ENCODE data around the gene RAB13. TPM values are rescaled to one million over a fixed set of nuclear protein-coding genes. Genes with fewer than 3 reads are reported as not detected.
A peak's percentile ranks its signal among the peaks of the same experiment; 100 is the strongest.
"Not testable (repeated sequence)": the region's sequence is repeated elsewhere in the genome, so short reads cannot be mapped to it uniquely, and the experiment has no call there.

The RAB13 gene
- total and polyA plus RNA-seq, 2 donors (not counting 3 experiments of a cell fraction or from before 2014, with no cell fraction given) = 76.0 to 124 TPM

- H3K4me1 ChIP-seq (ENCODE audit: control insufficient read depth, extremely low read depth, insufficient read depth, low read length) = peaks cover 19% of the 10 kb centered on the region
Measured at GRCh38 chr1:153984123-153984894, 1.8 kb downstream of the RAB13 start.

GRCh38 chr1:153981735-153982134 is 4.4 kb downstream of the RAB13 start:
- not testable (repeated sequence) for FAIRE-seq

More at GRCh38 chr1:153984123-153984894, 1.8 kb downstream of the RAB13 start:
- BruUV-seq (replicated peaks) = no TSS peak
- POLR2A ChIA-PET = no interaction called here
- Histone ChIP-seq H2AFZ (ENCODE audit: low read depth, low read length) (no peak overlapping the region), H3K79me2 (ENCODE audit: control insufficient read depth, insufficient read depth, low read length) (peaks cover 16% of the 10 kb centered on the region), H3K4me3 (replicated peaks in 1 of 3; ENCODE audit: insufficient read depth in 1 of 3, low read depth in 1 of 3, low read length in 3 of 3) (peak overlapping the region in 1 of 3 experiments; percentile 81), H3K27me3 (ENCODE audit: control insufficient read depth in 2 of 2, insufficient read depth in 2 of 2, low read length in 2 of 2) (no peaks in the 10 kb centered on the region), H3K9me3 (replicated peaks; ENCODE audit: control insufficient read depth, insufficient read depth, low read length) (no peaks in the 10 kb centered on the region), H3K9me1 (replicated peaks; ENCODE audit: control insufficient read depth, extremely low read depth, insufficient read depth, low read length) (no peaks in the 10 kb centered on the region), H3K4me2 (ENCODE audit: insufficient read depth, low read length) (peak overlapping the region; percentile 91), H3K36me3 (ENCODE audit: control insufficient read depth in 2 of 2, extremely low read depth in 1 of 2, insufficient read depth in 2 of 2, low read length in 2 of 2) (peaks cover 5 to 10% of the 10 kb centered on the region in 2 experiments), H3K27ac (ENCODE audit: insufficient read depth, low read depth, low read length) (no peak overlapping the region), H3K9ac (replicated peaks; ENCODE audit: extremely low read depth, insufficient read depth, low read length) (no peak overlapping the region), H4K20me1 (replicated peaks; ENCODE audit: control insufficient read depth, extremely low read depth, insufficient read depth, low read length) (no peaks in the 10 kb centered on the region)
- DNase-seq (ENCODE audit: low read depth, low spot score) = no peak
- FAIRE-seq = no peak
- intact Hi-C loops (cut with micrococcal nuclease) (no loop called here), dilution Hi-C loops (cut with MboI; ENCODE audit: extremely low pct_ligation_motif_present, low sequenced_read_pairs) (no loop called here)
- TF ChIP-seq MAX (IDR thresholded peaks at IDR 0.05; ENCODE audit: insufficient read depth, insufficient read length) (no peak), POLR2AphosphoS5 (IDR thresholded peaks at IDR 0.05; ENCODE audit: insufficient read depth, low read depth, low read length) (no peak), MYC (IDR thresholded peaks at IDR 0.05; ENCODE audit: low read depth, low read length) (no peak), GATA2 (IDR thresholded peaks at IDR 0.05; ENCODE audit: insufficient read depth, insufficient read length, low read depth, low read length) (no peak), CTCF (IDR thresholded peaks at IDR 0.05; ENCODE audit: extremely low read depth in 1 of 2, insufficient read depth in 1 of 2, low read depth in 1 of 2, low read length in 2 of 2) (no peak), EZH2 (IDR thresholded peaks at IDR 0.05; ENCODE audit: borderline replicate concordance, low read depth, low read length, severe bottlenecking) (no peak), FOS (IDR thresholded peaks at IDR 0.05; ENCODE audit: borderline replicate concordance, insufficient read depth, low read length) (no peak)
- CTCF ChIA-PET = interaction anchor here (0.7 to 2.2 kb wide), 2 partner anchors 10 to 38 kb away, joined by 3 to 9 read pairs; partner anchors contain the start of gene DENND4B

GRCh38 chr1:153979091-153979490 is 7.0 kb downstream of the RAB13 start:
- H3K9me1 ChIP-seq (replicated peaks; ENCODE audit: control insufficient read depth, extremely low read depth, insufficient read depth, low read length); intact Hi-C loops (cut with micrococcal nuclease); H3K4me2 ChIP-seq (ENCODE audit: insufficient read depth, low read length); dilution Hi-C loops (cut with MboI; ENCODE audit: extremely low pct_ligation_motif_present, low sequenced_read_pairs); H3K9ac ChIP-seq (replicated peaks; ENCODE audit: extremely low read depth, insufficient read depth, low read length); H4K20me1 ChIP-seq (replicated peaks; ENCODE audit: control insufficient read depth, extremely low read depth, insufficient read depth, low read length); H3K4me1 ChIP-seq (ENCODE audit: control insufficient read depth, extremely low read depth, insufficient read depth, low read length); H3K27me3 ChIP-seq (ENCODE audit: control insufficient read depth in 2 of 2, insufficient read depth in 2 of 2, low read length in 2 of 2); POLR2A ChIA-PET; H3K4me3 ChIP-seq (replicated peaks in 1 of 3; ENCODE audit: insufficient read depth in 1 of 3, low read depth in 1 of 3, low read length in 3 of 3); H3K9me3 ChIP-seq (replicated peaks; ENCODE audit: control insufficient read depth, insufficient read depth, low read length); FAIRE-seq; DNase-seq (ENCODE audit: low read depth, low spot score); H3K27ac ChIP-seq (ENCODE audit: insufficient read depth, low read depth, low read length); H2AFZ ChIP-seq (ENCODE audit: low read depth, low read length); BruUV-seq (replicated peaks): not testable (repeated sequence)
- CTCF ChIA-PET = interaction anchor here (3.9 kb wide), 1 partner anchor 16 kb away, joined by 21 read pairs; the partner anchor contains the start of gene SLC39A1
- Histone ChIP-seq H3K79me2 (ENCODE audit: control insufficient read depth, insufficient read depth, low read length) (peaks cover 17% of the 10 kb centered on the region), H3K36me3 (ENCODE audit: control insufficient read depth in 2 of 2, extremely low read depth in 1 of 2, insufficient read depth in 2 of 2, low read length in 2 of 2) (peaks cover 8 to 18% of the 10 kb centered on the region in 2 experiments)

More at GRCh38 chr1:153981735-153982134, 4.4 kb downstream of the RAB13 start:
- intact Hi-C loops (cut with micrococcal nuclease); H3K9me1 ChIP-seq (replicated peaks; ENCODE audit: control insufficient read depth, extremely low read depth, insufficient read depth, low read length); H3K36me3 ChIP-seq (ENCODE audit: control insufficient read depth in 2 of 2, extremely low read depth in 1 of 2, insufficient read depth in 2 of 2, low read length in 2 of 2); H3K9me3 ChIP-seq (replicated peaks; ENCODE audit: control insufficient read depth, insufficient read depth, low read length); H3K4me3 ChIP-seq (replicated peaks in 1 of 3; ENCODE audit: insufficient read depth in 1 of 3, low read depth in 1 of 3, low read length in 3 of 3); dilution Hi-C loops (cut with MboI; ENCODE audit: extremely low pct_ligation_motif_present, low sequenced_read_pairs); H3K4me2 ChIP-seq (ENCODE audit: insufficient read depth, low read length); H3K27ac ChIP-seq (ENCODE audit: insufficient read depth, low read depth, low read length); H3K9ac ChIP-seq (replicated peaks; ENCODE audit: extremely low read depth, insufficient read depth, low read length); POLR2A ChIA-PET; CTCF ChIA-PET; H2AFZ ChIP-seq (ENCODE audit: low read depth, low read length); H3K27me3 ChIP-seq (ENCODE audit: control insufficient read depth in 2 of 2, insufficient read depth in 2 of 2, low read length in 2 of 2); DNase-seq (ENCODE audit: low read depth, low spot score); H4K20me1 ChIP-seq (replicated peaks; ENCODE audit: control insufficient read depth, extremely low read depth, insufficient read depth, low read length): not testable (repeated sequence)
- peaks cover 17% of the 10 kb centered on the region for H3K4me1 ChIP-seq (ENCODE audit: control insufficient read depth, extremely low read depth, insufficient read depth, low read length)
- H3K79me2 ChIP-seq (ENCODE audit: control insufficient read depth, insufficient read depth, low read length) = peaks cover 21% of the 10 kb centered on the region
- TSS peak; percentile 28 for BruUV-seq (replicated peaks)
